Epidermal melanocyte (primary cell): Measurements from ENCODE around the gene HSBP1L1.

Experiments
- DNase-seq: peaks from one replicate; pipeline ENCODE4 v3.0.0; 2011; ENCODE audit warnings: low spot score; ENCODE audit not compliant: insufficient read length

Gene HSBP1L1

DNA sequence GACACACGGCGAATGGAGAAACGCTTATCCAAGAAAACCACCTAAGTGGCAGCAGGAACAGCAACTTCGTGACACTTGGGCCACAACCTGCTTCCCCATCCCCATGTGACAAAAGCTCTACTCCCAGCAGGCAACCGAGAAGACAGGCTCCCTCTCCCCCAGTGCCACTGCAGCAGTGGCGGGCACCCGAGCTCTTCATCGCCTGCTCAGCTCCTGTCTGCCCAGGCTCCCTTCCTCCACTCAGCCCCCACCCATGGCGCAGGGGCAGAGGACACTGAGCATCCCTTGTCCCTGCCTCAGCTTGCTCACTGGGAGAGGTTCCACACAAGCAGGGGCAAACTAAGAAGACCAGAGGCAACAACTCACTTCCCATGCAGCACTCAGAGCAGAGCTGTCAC is 35.9 kb upstream of the HSBP1L1 start:
- DNase-seq, result no peak

DNA sequence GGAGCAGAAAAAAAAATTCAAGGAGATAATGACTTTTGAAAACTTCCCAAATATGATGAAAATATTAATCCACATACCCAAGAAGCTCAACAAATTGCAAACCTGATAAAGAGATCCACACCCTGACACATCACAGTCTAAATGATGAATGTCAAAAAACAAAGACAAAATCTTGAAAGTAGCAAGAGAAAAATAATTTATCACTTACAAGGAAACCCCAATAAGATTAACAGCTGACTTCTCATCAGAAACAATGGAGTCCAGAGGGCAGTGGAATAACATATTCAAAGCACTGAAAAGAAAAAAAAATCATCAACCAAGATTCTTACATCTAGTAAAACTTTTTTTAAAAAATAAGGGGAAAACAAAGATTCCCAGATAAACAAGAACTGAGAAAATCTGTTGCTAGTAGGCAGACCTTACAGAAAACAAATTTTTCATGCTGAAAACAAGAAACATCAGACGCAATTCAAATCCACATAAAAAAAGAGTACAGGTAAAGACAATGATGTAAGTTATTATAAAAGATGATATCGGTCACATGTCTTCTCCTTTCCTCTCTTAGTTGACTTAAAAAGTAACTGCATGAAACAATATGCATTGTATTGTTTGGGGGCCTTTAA is 34.3 kb upstream of the HSBP1L1 start:
- no peak for DNase-seq

DNA sequence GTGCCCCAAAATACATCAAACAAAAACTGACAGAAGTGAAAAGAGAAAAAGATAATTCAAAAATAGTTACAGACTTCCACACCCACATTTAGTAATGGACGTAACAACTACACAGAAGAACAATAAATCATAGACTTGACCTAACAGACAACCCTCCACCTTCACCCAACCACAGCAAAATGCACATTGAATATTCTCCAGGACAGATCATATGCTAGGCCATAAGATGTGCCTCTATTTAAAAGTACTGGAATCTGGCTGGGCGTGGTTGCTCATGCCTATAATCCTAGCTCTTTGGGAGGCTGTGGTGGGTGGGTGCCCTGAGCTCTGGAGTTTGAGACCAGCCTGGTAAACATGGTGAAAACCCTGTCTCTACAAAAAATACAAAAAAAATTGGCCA is 33.0 kb upstream of the HSBP1L1 start:
- DNase-seq, result no peak

DNA sequence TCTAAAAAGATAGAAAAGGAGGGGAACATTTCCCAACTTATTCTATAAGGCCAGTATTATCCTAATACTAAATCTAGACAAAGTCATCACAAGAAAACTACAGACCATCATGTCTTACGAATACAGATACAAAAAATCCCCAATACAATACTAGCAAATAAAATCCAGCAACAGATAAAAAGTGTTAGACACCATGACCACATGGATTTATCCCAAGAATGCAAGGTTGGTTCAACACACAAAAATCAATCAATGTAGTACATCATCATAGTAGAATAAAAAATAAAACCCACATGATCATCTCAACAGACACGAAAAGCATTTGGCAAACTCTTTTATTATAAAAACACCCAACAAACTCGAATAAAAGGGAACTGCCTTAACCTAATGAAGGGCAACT is 31.5 kb upstream of the HSBP1L1 start:
- no peak for DNase-seq

DNA sequence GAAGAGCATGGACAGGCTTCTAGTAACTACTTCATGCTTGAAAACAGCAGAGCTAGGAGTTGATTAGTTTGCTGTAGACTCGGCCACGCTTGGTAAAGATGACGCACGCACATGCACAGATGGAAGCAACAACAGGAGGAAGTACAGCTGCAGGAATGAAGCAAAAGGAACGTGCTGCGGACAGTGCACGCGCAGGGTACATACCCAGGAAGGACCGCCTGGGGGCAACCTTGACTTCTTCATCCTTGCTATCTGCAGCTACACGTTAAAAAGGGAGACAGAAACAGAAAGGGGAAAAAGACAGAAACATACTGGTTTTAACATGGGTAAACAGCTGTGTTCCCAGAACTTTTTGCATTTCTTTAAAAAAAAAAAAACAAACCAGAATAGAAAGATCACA is 30.7 kb upstream of the HSBP1L1 start:
- DNase-seq, result no peak

DNA sequence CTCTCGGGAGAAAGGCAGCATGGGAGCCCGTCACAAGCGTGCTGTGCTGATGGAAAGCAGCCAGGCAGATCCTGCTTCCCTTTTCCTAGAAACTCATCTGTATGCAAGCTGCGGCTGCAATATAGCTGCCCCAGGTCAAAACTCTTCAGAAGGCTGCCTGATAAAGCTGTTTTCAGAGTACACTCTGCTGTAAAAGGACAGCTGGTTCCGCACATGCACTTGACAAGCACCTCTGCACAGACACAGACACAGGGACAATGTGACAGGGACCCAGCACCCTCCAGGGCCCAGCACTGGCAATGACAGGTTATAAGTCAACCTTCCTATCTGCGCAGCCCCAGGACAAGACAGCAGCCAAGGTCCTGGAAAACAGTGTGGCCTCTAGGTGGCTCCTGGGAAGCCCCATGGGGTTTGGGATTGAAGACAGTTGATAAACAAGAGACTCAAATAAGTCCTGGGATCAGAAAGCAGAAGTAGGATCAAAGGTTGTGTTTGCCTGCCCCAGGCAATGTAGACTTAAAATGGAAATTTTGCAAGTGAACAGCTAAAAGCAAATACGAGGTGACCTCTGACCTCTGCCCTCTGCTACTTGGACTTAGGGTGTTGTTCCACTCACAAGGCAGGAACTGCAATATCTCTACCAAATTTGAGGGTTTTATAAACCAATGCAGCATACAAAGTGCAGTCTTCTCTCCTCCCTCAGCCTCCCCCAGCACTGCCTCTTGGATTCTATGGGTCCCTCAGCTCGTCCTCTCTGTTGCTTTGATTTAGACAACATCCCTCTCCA is 29.9 kb upstream of the HSBP1L1 start:
- no peak for DNase-seq

DNA sequence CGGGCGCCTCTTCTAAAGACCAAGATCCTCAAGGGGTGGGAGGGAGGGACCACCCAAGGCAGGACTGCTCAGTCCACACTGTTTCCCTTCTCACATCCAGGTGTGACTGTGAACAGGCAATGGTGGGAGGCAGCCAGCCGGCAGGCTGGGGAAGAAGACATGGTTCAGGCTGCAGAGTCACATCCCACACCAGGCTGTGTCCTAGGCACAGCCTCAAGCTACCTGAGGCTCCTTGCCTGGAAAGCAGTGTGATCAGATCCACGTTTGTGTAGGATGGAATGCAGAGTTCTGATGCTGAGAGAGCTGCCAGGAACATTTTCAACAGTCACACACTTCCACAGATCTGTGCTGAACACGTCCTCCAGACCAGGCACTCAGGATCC is 29.4 kb upstream of the HSBP1L1 start:
- no peak for DNase-seq

DNA sequence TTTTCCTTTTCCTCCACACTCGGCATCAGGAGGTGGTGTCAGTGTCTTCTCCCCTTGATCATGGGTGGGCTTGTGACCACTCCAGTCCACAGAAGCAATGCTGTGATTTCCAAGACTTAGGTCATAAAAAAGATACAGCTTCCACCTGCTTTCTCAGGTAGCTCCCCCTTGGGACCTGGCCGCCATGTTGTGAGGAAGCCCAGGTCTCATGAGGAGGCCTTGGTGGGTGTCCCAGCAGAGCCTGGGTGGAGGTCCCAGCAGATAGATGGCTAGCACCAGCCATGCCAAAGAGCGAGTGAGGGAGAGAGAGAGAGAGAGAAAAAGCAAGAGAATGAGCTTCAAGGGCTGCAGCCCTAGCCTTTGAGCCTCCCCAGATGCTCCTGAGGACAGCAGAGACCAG is 28.9 kb upstream of the HSBP1L1 start:
- no peak for DNase-seq

DNA sequence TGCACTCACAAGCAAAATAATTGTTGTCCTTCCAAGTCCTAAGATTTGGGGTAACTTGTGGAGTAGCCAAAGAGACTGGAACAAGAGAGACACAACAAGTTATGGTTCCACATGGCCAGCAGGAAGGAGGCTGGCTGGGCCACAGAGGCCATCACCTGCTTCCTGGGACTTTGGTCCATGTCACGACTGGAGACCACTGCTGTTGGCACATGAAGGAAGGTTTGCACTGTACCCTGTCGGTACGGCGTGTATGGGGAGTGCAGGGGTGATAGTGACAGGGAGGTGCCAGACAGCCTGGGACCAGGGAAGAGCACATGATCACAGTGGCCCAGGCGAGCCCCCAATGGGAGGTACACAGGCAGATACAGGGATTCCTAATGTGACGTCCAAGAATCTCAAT is 28.5 kb upstream of the HSBP1L1 start:
- DNase-seq, result no peak

DNA sequence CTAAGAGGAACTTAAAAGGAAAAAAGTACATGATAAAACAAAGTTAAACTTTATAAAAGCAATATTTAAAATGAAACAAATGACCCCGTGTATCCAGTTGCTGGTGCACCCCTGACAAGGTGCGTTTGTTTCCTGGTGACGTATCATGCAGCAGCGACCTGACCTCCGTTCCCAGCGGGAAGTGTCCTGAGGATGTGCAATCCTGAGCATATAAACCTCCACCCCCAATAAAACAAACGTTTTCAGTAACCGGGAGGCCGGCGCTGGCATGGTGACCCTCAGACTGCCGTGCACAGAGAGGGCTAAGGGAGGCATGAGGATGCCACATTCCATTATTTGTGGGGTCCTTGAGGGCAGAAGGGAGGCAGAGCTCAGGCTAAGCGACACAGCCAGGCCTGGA is 27.8 kb upstream of the HSBP1L1 start:
- no peak for DNase-seq

DNA sequence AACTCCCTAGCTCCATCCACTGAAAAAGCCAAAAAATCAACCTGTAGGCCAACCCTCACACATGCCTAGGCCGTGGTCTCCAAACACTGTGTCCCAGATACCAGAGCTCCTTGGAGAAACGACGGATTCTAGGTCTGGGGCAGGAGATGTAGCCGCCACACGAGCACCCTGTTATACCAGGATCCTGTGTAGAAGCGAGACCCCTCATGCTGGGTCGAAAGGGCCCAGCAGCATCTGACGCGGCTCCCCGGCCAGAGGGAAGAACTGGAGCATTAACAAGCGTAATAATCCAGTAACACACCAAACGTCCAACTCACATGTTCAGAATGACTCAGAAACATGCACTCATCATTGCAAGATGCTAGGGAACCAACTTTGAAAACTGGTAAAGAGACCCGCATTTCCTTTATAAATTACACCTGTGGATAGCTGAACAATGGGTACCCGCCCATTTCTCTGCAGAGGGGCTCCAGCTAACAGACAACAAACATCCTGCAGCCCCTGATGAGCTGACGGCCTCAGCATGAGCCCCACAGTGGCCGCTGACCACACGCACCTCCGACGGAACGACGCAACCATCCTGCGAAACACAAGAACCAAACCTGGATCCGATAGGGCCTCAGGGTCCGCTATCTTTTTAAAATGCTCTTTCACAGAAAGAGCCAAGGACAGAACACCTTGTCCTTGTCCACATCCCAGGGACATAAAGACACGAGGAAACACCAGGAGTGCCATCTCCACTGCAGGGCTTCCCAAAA is 27.2 kb upstream of the HSBP1L1 start:
- no peak for DNase-seq

DNA sequence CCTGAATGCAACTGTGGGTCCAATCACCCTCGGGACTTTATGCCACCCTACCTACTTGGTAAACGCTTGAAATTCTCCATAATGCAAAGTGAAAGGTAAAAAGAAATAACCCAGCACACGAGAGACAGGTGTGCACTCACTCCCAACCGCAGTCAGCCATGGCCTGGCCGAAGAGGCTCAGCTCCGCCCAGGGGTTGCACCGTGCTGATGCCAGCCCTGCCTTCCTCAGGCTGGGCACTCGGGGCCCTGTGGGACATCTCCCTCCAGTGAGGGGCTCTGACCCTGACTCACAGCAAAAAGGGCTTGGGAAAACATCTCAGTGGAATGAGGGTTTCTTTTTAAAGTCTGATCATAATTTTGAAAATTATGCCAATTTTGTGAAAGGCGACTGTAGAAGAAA is 26.2 kb upstream of the HSBP1L1 start:
- no peak for DNase-seq

DNA sequence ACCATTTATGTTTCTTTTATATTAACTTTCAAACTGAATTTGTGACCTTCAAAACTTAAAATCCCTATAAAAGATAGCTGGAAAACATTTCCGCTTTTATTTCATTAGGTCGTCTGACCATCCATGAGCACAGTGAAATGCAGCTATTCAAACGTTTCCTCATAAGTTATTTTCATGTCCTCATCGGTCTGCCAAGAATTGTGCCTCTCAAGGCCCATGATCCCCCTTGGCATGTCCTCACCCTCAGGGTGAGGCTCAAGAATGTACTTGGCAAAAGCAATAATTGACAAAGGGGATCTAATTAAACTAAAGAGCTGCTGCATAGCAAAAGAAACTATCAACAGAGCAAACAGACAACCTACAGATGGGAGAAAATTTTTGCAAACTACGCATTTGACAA is 25.3 kb upstream of the HSBP1L1 start:
- peak; percentile 84 for DNase-seq

DNA sequence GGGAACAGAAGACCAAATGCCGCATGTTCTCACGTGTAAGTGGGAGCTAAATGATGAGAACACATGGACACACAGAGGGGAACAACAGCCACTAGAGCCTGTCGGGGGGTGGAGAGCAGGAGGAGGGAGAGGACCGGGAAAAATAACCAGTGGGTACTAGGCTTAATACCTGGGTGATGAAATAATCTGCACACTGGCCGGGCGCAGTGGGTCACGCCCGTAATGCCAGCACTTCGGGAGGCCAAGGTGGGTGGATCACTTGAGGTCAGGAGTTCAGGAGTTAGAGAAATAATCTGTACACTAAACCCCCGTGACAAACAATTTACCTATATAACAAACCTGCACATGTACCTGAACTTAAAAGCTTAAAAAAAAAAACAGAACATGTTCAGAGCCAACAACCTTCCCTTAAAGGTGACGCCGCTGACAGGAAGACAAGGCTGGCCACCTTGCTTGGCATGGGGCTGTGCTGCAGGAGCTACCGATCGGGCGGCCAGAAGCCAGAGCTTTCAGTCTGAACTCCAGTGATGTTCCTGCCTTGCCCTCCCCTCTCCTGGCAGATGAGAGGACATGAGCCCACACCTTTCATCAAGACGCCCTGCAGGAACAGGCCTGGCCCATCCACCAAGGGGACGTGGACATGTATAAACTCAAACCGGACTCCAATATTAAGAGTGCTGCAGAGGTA is 24.2 kb upstream of the HSBP1L1 start:
- no peak for DNase-seq

DNA sequence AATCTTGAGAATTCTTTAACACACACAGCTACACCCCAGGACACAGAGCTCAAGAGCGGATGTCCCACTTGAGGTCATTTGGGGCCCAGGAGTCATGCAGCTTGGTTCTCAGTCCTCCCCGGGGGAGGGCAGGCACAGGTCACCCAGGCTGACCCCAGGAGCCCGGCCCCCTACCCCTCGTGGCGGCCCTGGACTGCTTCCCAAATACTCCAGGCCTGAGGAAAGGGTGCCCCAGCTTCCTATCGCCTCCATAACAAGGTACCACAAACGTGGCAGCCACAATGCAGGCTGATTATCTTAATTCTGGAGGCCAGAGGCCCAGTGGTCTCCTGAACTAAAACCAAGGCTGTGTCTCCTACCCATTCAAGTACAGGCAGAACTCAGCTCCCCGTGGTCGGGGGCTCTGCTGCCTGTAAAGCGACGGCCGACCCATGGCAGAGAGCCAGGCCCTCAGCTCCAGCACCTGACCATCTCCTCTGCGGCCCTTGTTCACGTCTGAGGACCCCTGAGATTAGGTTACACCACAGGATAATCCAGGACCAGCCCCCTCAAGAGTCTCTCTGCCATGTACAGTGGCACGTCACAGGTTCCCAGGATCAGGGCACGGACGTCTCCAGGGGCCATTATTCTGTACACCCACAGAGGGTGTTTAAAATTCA is 23.5 kb upstream of the HSBP1L1 start:
- no peak for DNase-seq

DNA sequence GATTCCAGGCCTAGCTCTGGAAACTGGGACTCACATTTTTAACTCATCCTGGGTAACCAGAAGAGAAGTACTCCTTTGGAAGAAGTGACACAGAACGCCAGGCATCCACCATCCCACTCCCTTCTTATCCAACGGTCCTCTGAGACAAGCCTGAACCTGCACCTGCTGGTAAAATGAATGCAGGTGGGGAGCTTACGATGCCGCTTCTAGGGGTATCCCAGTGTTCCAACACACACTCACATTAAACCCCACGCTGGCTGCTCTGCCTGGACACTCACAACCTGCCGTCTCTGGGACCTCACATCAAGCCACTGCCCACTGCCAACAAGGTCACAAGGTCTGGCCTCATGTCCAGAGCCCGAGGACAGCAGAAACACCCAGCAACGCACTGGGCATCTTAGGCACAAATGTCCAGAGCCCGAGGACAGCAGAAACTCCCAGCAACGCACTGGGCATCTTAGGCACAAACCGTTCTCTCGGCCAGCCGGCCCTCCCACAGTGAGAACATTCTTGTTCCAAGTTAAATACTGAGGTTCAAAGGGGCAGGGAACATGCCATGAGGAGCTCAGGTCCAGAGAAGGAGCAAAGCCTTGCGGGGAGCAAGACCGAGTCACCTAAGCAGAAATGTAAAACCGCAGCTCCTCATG is 22.8 kb upstream of the HSBP1L1 start:
- DNase-seq, result no peak

DNA sequence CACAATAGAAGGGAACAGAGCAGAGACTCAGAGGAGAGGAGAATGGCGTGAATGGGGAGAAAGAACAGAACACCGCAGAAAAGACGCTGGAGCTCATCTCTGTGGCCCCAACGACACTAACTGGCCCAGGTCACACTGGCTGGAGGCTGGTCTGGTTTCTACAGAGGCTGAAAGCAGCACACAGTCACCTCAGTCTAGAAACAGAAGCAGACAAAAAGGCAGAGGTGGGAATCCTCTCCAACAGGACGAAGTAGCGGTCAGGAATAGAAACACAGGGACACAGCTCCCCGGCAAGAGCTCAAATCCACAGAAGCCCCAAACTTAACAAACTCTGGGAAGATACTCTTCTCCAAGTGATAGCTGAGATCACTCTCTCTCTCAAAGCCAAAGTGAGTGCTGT is 22.2 kb upstream of the HSBP1L1 start:
- DNase-seq, result no peak

DNA sequence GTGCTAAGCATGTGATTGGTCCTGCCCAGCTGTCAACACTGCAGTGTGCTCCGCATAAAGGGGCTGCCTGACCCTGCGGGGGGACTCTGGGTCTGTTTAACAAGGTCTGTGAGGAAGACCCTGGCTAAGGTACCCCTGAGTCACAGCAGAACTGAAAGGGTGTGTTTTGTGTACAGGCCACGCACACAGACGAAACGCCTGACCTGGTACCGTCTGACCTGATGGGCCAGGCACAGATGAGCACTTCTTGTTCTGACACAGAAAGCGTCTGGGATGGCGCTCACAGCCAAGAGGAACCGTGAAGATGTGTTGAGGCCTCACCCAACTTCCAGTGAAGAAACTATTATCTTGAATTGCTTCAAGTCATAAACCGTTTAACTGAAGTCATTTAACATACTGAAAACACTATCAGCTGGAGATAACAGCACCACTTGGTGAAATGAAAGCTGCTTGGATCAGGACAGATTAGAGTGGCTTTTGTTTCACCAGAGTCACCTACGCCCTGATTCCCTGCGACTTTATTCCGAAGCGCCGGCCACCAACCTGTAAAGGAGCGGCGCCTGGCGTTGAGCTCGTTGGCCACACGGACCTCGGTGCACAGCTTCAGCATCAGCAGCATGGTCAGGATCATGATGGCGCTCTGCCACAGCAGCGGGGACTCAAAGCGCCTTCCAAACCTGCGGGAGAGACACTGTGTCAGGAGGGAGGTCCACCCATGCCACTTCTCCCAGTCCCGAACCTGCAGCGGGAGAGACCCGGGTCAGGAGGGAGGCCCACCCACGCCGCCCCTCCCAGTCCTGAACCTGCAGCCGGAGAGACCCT is 21.4 kb upstream of the HSBP1L1 start:
- DNase-seq, result no peak

DNA sequence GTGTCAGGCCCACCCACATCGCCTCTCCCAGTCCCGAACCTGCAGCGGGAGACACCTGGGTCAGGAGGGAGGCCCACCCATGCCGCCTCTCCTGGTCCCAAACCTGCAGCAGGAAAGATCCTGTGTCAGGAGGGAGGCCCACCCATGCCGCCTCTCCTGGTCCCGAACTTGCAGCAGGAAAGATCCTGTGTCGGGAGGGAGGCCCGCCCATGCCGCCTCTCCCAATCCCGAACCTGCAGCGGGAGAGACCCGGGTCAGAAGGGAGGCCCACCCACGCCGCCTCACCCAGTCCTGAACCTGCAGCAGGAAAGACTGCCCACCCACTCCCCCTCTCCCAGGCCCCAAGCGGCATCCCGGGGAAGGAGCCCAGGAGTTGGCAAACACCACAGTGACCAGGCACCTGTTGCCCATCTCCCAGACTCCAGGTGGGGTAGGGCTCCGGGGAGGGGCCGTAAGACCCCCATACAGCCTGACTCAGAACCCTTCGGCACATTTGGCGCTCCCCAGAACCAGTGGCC is 20.8 kb upstream of the HSBP1L1 start:
- DNase-seq, result no peak
